GM12892 (cell line): ENCODE results near the gene ZNF521.

ENCODE experiments used
- POLR2A ChIP-seq: IDR thresholded peaks from 2 replicates; pipeline ENCODE4 v1.6.1; 2011; ENCODE audit warnings: low read depth, low read length, control low read depth
- TAF1 ChIP-seq: IDR thresholded peaks from 2 replicates; pipeline ENCODE4 v1.6.1; 2011; ENCODE audit warnings: low read depth, mild to moderate bottlenecking, control low read depth, low read length, borderline replicate concordance

GRCh38 chr18:25097569-25098056 lies 254.4 kb downstream of the ZNF521 start:
- TF ChIP-seq POLR2A (no peak), TAF1 (no peak)
